ENCODE data around the gene TCN2.

TCN2 gene

GRCh38 chr22:30667494-30668385, 60.8 kb downstream of the TCN2 start, which contains the start of gene DUSP18:
DUSP18 (minus strand) TSS chr22:30667875; CDS start chr22:30664003, 3,872 bp downstream.
- Histone ChIP-seq H3K79me2 (no peaks in the 10 kb centered on the region), H3K9me3 (ENCODE audit: control insufficient read depth, low read length) (no peaks in the 10 kb centered on the region), H3K4me3 (ENCODE audit: low read depth, low read length) (peak within 1 kb of the TSS; percentile 75), H3K4me2 (ENCODE audit: low read length) (peak within 1 kb of the TSS; percentile 76), H3K9ac (no peak within 1 kb of the TSS), H2AFZ (peak within 1 kb of the TSS; percentile 95), H3K4me1 (peaks cover 2% of the 10 kb centered on the region), H3K27me3 (ENCODE audit: control insufficient read depth, insufficient read depth, low read length) (no peaks in the 10 kb centered on the region), H3K36me3 (ENCODE audit: control insufficient read depth, insufficient read depth, low read length) (no peaks in the 10 kb centered on the region), H3K27ac (peak within 1 kb of the TSS; percentile 39)
- TF ChIP-seq CTCF (IDR thresholded peaks at IDR 0.05): peak; percentile 29

- Histone ChIP-seq H3K4me1 (peaks cover 2% of the 10 kb centered on the region), H3K9ac (no peak overlapping the region), H3K27ac (no peak overlapping the region), H3K9me3 (ENCODE audit: control insufficient read depth, low read length) (no peaks in the 10 kb centered on the region), H3K4me3 (ENCODE audit: low read depth, low read length) (peak overlapping the region; percentile 75), H2AFZ (peak overlapping the region; percentile 95), H3K79me2 (no peaks in the 10 kb centered on the region), H3K36me3 (ENCODE audit: control insufficient read depth, insufficient read depth, low read length) (no peaks in the 10 kb centered on the region), H3K4me2 (ENCODE audit: low read length) (peak overlapping the region; percentile 76), H3K27me3 (ENCODE audit: control insufficient read depth, insufficient read depth, low read length) (no peaks in the 10 kb centered on the region)
- no peak for TF ChIP-seq CTCF (IDR thresholded peaks at IDR 0.05)
Observed at GRCh38 chr22:30668386-30668710, 61.4 kb downstream of the TCN2 start.

GRCh38 chr22:30671071-30671470, 64.1 kb downstream of the TCN2 start:
- no peak for TF ChIP-seq CTCF (IDR thresholded peaks at IDR 0.05)
- Histone ChIP-seq H3K4me1 (peaks cover 2% of the 10 kb centered on the region), H3K27me3 (ENCODE audit: control insufficient read depth, insufficient read depth, low read length) (no peaks in the 10 kb centered on the region), H2AFZ (no peak overlapping the region), H3K79me2 (no peaks in the 10 kb centered on the region), H3K36me3 (ENCODE audit: control insufficient read depth, insufficient read depth, low read length) (no peaks in the 10 kb centered on the region), H3K4me2 (ENCODE audit: low read length) (no peak overlapping the region), H3K9me3 (ENCODE audit: control insufficient read depth, low read length) (no peaks in the 10 kb centered on the region), H3K9ac (no peak overlapping the region), H3K4me3 (ENCODE audit: low read depth, low read length) (no peak overlapping the region), H3K27ac (no peak overlapping the region)

- Histone ChIP-seq H3K36me3 (ENCODE audit: control insufficient read depth, insufficient read depth, low read length) (no peaks in the 10 kb centered on the region), H3K27ac (no peak overlapping the region)
- no peak for TF ChIP-seq CTCF (IDR thresholded peaks at IDR 0.05)
Observed at GRCh38 chr22:30673136-30673535, 66.2 kb downstream of the TCN2 start.

GRCh38 chr22:30674482-30674881, 67.5 kb downstream of the TCN2 start:
- H3K9ac ChIP-seq: no peak overlapping the region
- no peak overlapping the region for H2AFZ ChIP-seq
- H3K36me3 ChIP-seq (ENCODE audit: control insufficient read depth, insufficient read depth, low read length): no peaks in the 10 kb centered on the region
- H3K4me1 ChIP-seq: no peaks in the 10 kb centered on the region
- TF ChIP-seq CTCF (IDR thresholded peaks at IDR 0.05): no peak
- H3K4me2 ChIP-seq (ENCODE audit: low read length): no peak overlapping the region
- H3K27me3 ChIP-seq (ENCODE audit: control insufficient read depth, insufficient read depth, low read length): no peaks in the 10 kb centered on the region
- no peak overlapping the region for H3K4me3 ChIP-seq (ENCODE audit: low read depth, low read length)
- H3K79me2 ChIP-seq: no peaks in the 10 kb centered on the region
- H3K27ac ChIP-seq: no peak overlapping the region
- no peaks in the 10 kb centered on the region for H3K9me3 ChIP-seq (ENCODE audit: control insufficient read depth, low read length)

More at GRCh38 chr22:30673136-30673535, 66.2 kb downstream of the TCN2 start:
- no peak overlapping the region for H3K9ac ChIP-seq
- H3K9me3 ChIP-seq (ENCODE audit: control insufficient read depth, low read length): no peaks in the 10 kb centered on the region
- no peaks in the 10 kb centered on the region for H3K27me3 ChIP-seq (ENCODE audit: control insufficient read depth, insufficient read depth, low read length)
- no peaks in the 10 kb centered on the region for H3K79me2 ChIP-seq
- H3K4me2 ChIP-seq (ENCODE audit: low read length): no peak overlapping the region
- no peak overlapping the region for H3K4me3 ChIP-seq (ENCODE audit: low read depth, low read length)
- no peak overlapping the region for H2AFZ ChIP-seq
- peaks cover 2% of the 10 kb centered on the region for H3K4me1 ChIP-seq

All from parathyroid adenoma (tissue), 2 donors.